PFSK-1 (cell line): ENCODE data around the gene LENG8.

ENCODE experiments used
- POLR2AphosphoS5 ChIP-seq: IDR thresholded peaks from 2 replicates; pipeline ENCODE4 v1.6.1; 2012; ENCODE audit warnings: low read depth, mild to moderate bottlenecking, control low read depth, low read length, moderate library complexity
- REST ChIP-seq, 2 experiments: IDR thresholded peaks; 2 replicates each; pipeline versions ENCODE4 v1.6.1 to v1.8.0; 2011 to 2012; ENCODE audit warnings: low read depth in 2 of 2, low read length in 2 of 2, control low read depth in 1 of 2, inconsistent platforms in 1 of 2, mild to moderate bottlenecking in 1 of 2, moderate library complexity in 1 of 2; ENCODE audit not compliant: insufficient read depth in 1 of 2
- TAF1 ChIP-seq: IDR thresholded peaks from 2 replicates; pipeline ENCODE4 v1.6.1; 2012; ENCODE audit warnings: low read length, control low read depth, borderline replicate concordance; ENCODE audit not compliant: insufficient read depth

GRCh38 chr19:54436628-54437252, 12.3 kb upstream of the LENG8 start:
- TF ChIP-seq REST (IDR thresholded peaks at IDR 0.05; ENCODE audit: insufficient read depth in 1 of 2, low read depth in 2 of 2, low read length in 2 of 2) = no peak
- no peak for TF ChIP-seq POLR2AphosphoS5
- no peak for TF ChIP-seq TAF1
